Ishikawa (cell line): ENCODE results near the gene PPFIA4.

ENCODE experiments used
- CEBPB ChIP-seq: IDR thresholded peaks from 2 replicates; pipeline ENCODE4 v1.6.1; 2012
- FOXM1 ChIP-seq: IDR thresholded peaks from 2 replicates; pipeline ENCODE4 v1.6.1; 2012; ENCODE audit warnings: low read depth, borderline replicate concordance
- YY1 ChIP-seq: IDR thresholded peaks from 2 replicates; pipeline ENCODE4 v1.6.1; 2012; ENCODE audit warnings: low read depth
- TF ChIP-seq, protein P1 (sequence below): IDR thresholded peaks from 2 replicates; pipeline ENCODE4 v1.6.1; 2012

DNA sequence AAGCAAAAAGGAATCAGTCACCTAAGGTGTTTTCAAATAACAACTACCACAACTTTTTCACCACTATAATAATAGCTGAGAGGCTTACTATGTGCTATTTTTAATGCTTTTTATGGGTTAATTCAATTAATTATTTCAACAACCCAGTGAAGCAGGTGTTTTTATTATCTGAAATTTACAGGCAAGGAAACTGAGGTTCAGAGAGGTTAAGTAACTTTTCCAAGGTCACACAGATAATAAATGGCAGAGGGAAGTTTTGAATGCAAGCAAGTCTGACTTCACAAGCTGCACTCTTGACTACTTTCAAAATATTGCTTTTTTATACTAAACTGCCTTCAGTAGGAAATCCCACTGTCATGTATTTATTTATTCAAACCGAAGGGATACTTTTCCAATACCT is 23.3 kb upstream of the PPFIA4 start:
- TF ChIP-seq FOXM1 (no peak), YY1 (no peak), CEBPB (no peak)
- TF ChIP-seq, protein P1, sequence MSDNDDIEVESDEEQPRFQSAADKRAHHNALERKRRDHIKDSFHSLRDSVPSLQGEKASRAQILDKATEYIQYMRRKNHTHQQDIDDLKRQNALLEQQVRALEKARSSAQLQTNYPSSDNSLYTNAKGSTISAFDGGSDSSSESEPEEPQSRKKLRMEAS, result no peak
